Erythroblast (primary cell): ENCODE measurements around the gene RET.

Source experiments
- GATA1 ChIP-seq: IDR thresholded peaks from 2 replicates; pipeline ENCODE4 v1.6.1; 2011; ENCODE audit warnings: low read depth, mild to moderate bottlenecking, control low read depth, low read length, moderate library complexity
- POLR2A ChIP-seq: IDR thresholded peaks from 2 replicates; pipeline ENCODE4 v1.6.1; 2011; ENCODE audit warnings: mild to moderate bottlenecking, low read length

DNA sequence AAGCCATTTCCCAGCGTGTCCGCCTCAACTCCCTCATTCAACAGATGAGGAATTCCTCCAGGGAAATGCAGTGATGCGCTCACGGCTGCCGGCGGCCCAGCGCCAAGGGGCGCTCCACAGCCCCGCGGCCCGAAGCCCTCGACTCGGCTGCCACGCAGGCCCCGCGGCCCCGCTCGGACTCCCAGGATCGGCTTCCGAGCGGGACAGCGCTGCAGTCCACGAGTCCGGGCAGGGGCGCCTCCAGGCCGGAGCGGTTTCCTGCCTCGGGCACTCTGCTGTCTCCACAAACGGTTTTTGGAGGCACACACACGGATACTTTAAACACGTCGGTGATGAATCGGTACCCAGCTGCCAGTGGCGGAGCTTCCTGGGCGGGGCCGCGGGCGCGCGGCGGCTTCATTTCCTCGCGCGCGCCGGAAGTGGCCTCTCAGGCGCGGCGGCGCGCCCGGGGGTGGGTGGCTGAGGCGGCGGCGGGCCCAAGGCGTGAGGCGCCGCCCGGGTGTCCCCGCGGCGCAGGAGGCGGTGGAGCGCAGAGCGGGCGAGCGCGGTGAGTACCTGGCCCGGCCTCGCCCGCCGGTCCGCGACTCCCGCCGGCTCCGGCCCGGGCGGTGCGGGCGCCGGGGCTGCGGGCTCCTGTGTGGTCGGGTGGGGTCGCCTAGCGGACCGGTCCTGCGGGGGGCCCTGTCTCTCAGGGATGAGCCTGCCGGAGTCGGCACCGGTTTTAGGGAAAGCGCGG is 61.3 kb downstream of the RET start, which contains the start of gene CSGALNACT2:
- peak; percentile 77 for TF ChIP-seq POLR2A
- TF ChIP-seq GATA1 = no peak
